Renal pelvis (tissue), 4 donors: ENCODE results near the gene LRRC73. TPM values are rescaled to one million over a fixed set of nuclear protein-coding genes. Genes with fewer than 3 reads are reported as not detected.
"Not testable (repeated sequence)": the region's sequence is repeated elsewhere in the genome, so short reads cannot be mapped to it uniquely, and the experiment has no call there.

Experiments used
- DNase-seq: peaks from one replicate; pipeline ENCODE4 v3.0.0-alpha.2; 2013
- polyA plus RNA-seq, 3 donors: library from polyadenylated mRNA; unstranded; fragments of 120-200 nt; gene quantifications; one replicate each; pipeline ENCODE4 v1.2.1, GENCODE V29; 2013; ENCODE audit not compliant: insufficient read length in 3 of 3

LRRC73 gene
- polyA plus RNA-seq, 3 donors = 1.2 to 1.6 (median 1.4) TPM

DNA sequence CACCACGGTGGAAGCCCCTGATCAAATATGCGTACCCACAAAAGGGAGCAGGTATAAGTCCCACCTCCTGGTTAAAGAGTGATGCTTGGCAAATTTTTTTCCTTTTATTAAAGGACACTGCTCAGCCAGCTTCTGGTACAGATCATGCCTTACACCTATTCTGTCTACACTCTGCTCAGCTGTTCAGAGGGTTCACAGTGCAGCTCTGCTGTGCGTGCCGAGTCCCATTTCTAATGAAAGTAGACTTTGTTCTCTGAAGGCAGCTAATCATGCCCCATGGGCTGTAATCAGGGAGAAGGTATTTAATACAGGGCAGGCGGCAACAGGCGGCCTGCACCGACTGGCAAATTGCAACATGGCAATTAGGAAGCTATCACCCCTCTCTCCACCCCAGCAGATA lies 16.3 kb downstream of the LRRC73 start:
- no peak for DNase-seq

DNA sequence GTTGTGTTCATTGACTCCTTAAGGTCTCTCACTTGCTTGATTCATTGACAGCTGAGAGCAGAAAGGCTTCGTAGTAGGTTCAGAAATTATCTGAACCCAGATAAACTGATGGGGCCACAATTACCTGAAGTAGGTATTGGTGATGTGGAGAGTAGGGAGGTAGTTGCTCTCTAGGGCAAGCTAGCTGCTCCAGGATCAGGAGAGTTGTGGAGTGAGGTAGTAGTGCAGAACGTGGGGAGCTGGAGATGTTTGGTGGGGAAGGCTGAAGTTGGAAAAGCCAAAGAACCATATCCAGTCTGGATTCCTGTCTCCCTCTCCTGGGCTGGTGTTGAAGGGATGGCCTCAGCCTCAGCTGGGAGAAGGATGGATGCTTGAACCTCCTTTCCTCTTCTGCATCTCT lies 16.9 kb downstream of the LRRC73 start:
- DNase-seq = no peak

DNA sequence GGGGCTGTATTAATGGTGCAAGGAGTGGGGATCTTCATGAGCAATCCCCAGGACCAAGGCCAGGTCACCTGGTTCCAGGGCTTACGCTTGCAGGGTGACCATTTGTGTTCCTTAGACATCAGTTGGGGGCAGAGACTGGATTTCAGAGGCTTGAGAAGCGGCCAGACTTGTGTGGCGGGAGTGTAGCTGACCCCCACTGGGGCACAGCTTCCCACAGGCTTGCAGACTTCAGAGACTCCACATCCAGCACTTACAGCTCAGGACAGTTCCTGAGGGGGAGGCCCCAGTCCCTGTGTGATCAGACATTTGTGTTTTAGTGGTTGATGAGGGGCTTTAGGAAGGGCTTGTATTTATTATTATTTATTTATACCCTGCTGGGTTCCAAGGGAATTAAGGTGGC lies 17.5 kb downstream of the LRRC73 start:
- no peak for DNase-seq

DNA sequence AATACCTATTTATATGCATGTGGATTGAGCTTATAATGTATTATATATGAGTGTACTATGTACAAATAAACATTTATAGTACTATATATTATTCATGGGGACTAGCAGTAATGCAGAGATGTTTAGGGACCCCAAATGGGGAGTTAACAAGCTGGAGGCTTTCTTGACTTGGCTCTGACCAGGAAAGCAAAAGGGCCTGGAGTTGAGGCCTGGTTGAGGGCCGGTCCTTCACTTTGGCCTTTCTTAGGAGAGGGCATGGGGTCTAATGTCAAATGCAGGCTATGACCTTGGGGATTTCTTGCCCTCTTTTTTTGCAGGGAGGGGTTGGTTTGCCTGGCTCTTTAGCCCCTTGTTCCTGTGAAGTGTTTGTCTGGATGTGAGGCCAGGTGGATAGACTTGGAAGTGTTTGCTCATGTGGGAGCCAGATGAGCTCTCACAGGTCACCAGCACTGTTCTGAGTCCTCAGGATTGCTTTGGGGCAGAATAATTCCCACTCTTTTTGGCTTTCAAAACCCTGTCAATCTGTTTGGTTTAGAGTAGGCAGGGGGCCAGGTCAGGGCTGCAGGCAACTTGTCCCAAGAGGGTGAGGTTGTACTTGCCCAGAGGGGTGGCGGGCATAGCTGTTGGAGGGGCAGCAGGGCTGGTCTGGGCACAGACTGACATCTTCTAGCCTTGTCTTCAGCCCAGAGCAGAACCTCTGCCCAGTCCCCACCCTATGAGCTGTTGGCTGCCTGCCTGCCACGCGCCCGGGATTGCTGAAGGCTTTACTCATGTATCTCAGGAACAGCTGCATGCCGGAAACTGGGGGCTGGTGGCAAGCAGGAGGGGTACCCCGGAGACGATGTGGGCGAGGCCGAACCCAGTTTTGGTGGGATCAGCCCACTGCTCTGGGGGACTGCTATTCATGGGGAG lies 18.1 kb downstream of the LRRC73 start:
- DNase-seq = no peak

DNA sequence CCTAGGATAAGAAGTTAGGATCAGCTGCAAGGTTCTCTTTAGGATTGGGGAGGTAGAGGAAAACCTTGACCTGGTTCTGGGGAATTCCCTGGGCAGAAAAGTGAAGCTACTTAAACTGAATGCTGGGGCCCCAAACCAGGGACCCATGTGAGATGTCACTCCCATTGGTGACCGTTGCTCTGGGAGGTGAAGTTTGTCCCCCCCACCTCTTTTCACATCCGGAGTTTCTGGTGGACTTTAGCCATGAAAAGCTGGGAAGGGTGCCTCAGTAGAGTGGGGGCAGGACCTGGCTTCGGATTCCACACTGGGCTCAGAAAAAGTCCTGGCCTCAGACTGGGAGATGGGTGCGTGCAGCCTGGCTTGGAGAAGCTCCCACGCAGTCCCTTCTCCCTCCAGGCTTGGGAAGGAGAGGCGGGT lies 19.6 kb downstream of the LRRC73 start:
- DNase-seq = no peak

DNA sequence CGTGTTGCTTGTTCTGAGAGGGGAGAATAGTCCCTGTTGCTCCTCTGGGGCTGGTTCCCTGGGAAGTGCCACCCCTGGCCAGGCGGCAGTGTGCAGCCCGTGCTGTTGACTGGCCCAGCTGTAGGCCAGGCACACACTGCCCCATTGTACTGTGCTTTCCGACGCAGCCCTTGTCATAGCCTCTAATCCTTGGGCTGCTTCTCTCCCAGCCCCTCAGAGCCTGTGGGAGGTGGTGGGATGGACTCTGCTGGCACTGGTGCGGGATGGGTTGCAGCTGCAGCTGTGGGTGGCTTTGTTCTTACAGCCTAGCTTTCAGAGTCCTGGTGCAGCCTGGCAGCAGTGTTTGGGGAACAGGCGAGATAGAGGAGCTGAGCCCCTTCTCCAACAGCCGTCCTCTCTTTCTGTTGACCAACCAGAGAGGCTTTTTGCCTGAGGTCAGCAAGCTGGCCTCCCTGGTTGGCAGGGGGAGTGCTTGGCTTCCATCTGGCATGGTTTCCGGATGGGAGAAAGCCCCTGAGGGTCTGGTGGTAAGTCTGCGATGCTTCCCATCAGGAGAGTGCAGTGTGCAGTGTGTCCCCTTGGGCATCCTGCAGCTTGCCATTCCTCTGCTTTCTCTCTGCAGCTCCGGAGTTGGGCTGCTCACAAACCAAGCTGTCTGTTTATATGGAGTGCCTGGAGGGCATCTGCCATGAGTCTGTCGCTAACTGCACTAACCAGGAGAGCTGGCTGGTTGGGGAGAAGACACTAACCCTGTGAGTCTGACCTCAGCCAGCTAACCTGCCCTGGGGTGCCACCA lies 20.7 kb downstream of the LRRC73 start:
- DNase-seq = no peak

DNA sequence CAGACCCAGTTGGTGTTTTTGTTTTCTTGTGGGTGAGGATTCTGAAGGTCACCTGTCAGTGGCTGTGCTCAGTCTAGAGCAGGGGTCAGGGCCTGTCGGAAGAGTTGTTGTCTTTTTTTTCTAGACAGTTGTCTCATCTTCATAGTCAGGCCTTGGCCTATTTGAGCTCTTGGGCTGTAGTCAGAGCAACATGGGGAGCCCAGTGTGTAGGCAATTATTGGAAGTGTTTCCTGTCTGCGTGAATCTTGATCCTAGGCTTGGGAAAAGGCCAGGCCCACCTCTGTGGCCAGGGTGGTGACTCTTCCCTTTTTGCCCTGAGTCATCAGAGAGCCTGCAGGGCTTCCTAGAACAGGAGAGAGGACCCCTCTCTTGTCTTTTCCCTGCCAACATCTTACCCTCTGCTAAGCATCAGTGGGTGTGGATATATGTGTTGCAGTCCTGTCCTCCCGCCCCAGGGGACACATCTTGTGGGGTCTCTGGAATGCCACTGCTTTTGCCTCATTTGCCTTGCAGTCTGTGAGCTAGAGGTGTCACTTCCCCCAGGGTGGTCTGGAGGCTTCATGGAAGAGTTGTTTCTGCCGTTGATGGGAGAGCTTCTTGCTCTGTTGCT lies 21.4 kb downstream of the LRRC73 start:
- no peak for DNase-seq

DNA sequence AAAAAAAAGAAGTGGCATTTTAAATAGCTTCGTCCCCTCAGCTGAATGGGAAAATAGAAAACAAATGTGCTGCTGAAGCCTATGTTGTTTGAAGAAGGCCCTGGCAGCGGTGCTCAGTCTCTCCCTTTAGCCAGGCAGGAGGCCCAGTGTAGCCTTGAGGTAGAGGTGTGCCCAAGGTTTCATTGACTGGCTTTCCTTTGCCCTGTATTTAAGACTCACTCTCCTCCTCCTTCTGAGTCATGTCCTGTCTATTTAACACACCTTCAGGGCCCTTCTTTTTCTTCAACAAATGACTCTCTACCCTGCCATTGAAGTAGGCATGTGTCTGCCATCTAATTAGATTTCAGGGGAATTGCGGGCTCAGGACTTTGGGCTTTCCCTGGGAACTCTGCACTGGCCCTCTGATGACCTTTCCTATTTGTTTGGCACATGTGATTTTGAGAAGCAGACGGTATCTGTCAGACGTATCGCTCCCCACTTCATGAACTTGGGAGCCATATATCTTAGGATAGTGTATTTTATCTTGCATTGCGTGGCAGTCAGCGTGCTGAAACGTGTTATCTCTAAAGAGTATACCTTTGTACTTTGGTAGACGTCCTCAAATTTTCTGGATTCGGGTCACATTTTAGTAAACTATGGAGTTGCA lies 28.4 kb downstream of the LRRC73 start:
- no peak for DNase-seq

DNA sequence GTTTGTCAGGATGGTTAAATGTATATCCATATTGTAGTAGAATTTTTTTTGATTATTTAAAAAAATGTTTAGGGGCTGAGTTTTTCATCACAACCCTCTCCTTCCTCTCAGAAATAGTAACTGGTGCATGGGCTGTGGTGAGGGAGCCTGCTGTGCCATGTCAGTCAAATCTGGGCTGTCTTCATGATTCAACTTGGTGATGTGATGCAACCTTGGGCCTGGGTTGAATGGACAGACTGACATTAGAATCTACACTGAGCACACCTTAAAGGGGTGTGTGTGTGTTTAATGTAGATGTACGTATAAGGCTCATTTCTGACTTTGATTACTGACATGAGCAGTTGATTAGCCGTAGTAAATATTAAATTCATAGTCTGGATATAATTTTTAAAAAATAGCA lies 29.1 kb downstream of the LRRC73 start:
- no peak for DNase-seq

DNA sequence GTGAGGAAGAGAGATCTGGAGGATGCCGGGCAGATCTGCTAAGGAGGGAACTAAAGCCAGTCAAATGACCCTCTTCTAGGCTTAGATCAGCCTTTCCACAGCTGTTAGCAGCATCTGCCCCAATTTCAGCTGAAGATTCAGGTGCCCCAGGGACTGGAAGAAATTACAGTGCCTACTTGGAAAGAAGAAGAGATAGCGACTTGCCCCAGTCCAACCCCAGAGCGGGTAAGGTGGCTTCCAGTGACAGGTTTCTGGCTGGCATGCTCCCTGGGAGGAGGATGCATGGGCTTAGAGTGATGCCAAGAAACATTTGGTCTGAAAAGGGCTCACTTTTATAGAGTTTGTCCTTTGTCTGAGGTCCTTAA lies 32.2 kb downstream of the LRRC73 start:
- DNase-seq = no peak

DNA sequence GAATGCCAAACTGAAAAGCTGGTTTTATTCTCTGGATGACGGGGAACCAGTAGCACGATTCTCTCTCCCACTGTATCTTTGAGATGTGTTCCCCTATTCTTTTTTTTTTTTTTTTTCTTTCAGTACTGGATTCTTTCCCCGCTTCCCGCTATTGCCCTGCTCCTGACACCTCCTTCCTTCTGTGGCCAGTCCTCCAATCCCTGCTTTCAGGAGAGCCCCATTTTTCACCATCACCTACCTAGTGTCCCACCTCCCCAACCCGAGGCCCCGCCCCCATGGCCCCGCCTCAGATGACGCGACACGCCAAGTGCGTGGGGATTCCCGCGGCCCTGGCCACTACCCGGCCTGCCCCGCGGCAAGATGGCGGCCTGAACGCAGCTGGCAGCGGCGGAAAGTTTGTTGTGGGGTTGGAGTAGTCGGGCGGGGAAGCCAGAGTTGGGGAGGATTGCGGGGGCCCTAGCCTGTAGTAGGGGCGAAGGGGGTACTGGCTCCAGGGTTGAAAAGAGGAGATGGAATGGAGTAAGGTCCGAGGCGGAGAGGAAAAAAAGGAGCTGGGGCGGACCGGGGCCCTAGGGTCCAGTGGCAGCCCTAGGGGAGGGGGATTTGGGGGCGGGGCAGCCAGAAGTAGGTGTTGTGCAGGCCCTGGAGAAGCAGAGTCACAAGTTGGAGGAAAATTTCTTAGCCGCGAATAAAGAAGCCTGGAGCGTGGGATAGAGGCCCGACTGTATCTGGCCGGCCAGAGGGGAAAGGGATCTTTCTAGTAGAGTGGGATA lies 32.7 kb downstream of the LRRC73 start, which contains the start of gene TJAP1:
Gene TJAP1 (plus strand): TSS at position 336 of the 773 bp plus-strand sequence. CDS start 21,432 bp downstream, outside the sequence.
- peak; percentile 92 for DNase-seq

DNA sequence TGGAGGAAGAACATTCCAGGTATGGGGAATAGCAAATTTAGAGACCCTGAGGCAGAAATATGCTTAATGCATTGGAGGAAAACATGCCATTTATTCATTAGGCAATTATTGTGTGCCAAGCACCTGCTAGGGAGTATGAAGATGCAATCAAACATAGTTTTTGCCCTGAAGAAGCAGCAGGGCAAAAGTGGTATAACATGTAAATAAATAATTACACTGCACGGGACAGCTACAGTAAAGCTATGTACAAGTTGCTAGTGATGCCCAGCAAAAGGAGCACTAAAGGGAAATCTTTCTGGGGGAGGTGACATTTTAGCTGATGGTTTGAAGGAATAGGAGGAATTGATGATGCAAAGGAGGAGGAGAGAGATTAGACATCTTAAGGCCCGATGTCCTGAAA lies 33.4 kb downstream of the LRRC73 start:
- no peak for DNase-seq

DNA sequence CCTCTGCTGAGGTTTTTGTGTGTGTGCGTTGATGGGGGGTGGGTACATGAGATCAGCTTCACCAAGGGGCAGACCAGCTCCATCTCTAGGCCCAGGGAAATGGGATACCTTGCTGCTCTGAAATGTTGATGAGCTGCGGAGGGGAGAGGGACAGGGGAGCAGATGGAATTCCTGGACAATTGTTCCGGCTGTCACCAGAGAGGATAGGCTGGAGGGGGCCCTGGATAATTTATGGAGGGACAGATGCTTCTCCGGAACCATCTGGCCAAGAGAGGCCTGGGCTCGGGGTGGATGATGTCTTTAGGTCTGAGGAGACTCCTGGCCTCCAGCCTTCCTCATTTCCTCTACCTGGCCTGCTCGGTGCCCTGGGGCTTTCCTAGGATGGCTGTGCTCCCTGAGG lies 34.6 kb downstream of the LRRC73 start:
- DNase-seq = no peak

DNA sequence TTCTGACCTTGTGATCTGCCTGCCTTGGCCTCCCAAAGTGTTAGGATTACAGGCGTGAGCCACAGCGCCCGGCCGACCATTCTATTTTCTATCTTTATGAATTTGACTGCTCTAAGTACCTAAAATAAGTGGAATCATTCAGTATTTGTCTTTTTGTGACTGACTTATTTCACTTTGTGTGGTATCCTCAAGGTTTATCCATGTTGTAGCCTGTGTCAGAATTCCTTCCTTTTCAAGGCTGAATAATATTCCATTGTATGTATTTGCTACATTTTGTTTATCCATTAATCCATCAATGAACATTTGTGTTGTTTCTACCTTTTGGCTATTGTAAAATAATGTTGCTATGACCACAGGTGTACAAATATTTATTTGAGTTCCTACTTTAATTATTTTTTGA lies 37.6 kb downstream of the LRRC73 start:
- DNase-seq = no peak

DNA sequence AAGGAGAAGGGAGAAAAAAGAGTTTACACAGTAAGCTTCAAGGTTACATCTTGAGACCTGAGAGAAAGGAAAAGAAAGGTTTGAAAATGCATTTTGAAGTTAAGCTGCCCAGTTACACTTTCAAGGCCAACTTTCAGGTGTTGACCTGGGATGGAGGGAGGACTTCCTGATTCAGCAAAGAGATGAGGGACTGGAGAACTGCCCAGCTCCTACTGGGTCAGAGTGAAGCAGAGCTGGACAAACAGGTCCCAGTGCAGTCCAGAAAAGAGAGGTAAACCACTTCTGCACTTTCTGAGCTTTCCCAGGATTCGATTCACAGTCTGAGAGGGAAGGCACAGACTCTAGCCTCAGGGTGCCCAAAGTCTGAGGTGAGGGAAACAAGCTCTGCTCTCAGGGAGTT lies 38.7 kb downstream of the LRRC73 start:
- no peak for DNase-seq

DNA sequence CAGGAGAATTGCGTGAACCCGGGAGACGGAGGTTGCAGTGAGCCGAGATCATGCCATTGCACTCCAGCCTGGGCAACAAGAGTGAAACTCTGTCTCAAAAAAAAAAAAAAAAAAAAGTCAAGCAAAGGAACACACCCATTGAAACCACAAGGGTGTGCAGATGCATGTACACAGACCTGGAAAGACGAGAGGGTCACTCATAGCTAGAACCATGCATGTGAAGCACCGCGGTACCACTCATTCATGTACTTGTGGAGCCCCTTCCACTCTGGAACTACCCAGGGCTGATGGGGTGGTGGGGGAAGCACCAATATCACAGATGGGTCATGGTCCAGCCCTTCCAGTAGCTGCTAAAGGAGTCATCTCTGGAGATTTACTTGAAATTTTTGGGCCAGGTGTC lies 40.2 kb downstream of the LRRC73 start:
- no peak for DNase-seq

DNA sequence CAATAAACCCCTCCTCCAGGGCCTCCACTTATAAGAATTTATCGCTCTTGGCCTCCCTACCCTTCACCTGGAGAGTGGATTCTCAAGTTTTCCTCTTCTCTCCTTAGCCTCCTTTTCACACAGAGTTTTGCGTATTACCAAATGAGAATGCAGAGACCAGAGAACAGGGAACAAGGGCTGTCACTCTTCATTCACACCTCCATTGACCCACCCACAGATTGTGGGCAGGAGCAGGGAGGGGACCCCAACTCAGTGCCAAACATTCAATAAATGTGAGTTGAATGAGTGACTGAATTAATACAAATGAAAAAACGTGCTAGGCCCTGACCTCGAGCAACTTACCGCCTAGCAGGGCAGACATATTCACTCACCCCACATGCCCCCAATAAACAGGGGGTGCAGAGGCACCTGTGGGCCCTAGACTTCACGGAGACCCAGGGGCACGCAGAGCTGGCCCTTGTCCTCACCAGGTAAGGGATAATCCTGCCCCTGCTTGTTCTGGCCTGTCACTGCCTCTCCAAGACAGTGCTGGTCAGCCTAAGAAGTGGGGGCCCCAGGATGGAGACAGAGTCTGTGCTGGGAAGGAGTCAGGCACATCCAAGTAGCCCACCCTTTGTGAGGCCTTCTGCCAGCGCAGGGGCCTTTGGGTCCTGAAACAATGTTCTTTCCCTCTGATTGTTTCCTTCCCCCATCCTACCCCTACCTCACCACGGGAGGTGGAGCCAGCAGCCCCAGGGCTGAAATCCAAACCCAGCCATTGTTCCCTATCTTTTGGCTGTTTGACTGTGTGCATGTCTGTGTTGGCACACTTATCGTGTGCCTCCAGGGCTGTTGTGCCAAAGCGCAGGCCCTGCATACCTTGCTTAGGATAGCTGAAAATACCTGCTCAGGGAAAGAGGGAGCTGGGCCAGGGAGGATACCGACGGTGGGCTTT lies 41.1 kb downstream of the LRRC73 start:
- DNase-seq = no peak

DNA sequence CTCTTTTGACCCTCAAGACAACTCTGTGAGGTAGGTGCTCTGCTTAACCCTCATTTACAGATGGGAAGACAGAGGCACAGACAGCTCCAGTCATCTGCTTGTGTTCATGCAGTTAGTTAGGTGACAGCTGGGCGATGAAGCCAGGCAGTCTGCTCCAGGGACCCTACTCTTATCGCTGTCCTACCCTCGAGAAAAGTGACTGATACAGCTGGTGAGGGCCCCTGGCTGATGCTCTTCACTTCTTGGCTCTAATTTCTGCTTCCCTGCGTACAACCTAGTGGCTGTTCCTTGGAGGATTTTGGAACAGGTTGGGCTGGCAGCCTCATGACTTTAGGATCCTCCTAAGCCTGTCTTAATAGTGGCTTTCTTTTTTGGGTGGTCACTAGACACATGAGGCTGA lies 41.9 kb downstream of the LRRC73 start:
- no peak for DNase-seq

DNA sequence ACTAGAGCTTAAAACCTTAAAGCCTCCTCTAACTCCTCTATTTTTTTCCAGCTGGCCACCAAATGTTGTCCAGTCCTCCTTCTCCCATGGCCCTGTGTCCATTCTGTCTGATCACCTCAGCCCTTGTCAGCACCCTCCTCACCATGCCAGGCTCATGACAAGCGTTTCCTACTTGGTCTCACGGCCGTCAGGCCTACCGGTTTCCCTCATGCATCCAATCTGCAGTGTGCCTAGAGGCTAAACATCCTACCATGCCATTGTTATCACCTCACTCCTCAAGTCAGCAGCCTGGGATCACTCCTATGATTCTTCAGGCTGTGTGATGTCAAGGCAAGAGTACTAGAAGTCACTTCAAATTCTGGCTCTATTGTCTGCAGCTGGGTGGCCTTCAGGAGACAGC lies 42.4 kb downstream of the LRRC73 start:
- no peak for DNase-seq

DNA sequence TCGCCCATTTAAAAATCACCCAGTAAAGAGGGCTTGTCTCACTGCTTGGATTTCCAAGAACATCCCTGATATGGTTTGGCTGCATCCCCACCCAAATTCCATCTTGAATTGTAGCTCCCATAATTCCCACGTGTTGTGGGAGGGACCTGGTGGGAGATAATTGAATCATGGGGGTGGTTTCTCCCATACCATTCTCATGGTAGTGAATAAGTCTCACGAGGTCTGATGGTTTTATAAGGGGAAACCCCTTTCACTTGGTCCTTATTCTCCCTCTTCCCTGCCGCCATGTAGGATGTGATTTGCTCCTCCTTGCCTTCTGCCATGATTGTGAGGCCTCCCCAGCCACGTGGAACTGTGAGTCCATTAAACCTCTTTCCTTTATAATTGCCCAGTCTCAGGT lies 42.9 kb downstream of the LRRC73 start:
- not testable (repeated sequence) for DNase-seq
